Naive thymus-derived CD4-positive, alpha-beta T cell (primary cell): ENCODE data around the gene CKS2. TPM values are rescaled to one million over a fixed set of nuclear protein-coding genes. Genes with fewer than 3 reads are reported as not detected.
A peak's percentile ranks its signal among the peaks of the same experiment; 100 is the strongest.

ENCODE experiments used
- ATAC-seq: fragments of 150-1000 bp; cut with Tn5 transposase; 2 replicates; pipeline ENCODE4 v1.10.0; 2021; ENCODE audit warnings: mild to moderate bottlenecking, moderate library complexity
- CTCF ChIA-PET: fragments of 350-600 bp; sonication (Branson Sonifier 250); formaldehyde crosslinking; loops from one replicate; lab custom pipeline; 2021; ENCODE audit warnings: antibody characterized with exemption; lab: Charles Lee
- POLR2A ChIA-PET: fragments of 350-600 bp; sonication (Branson Sonifier 250); formaldehyde crosslinking; loops from one replicate; lab custom pipeline; 2021; ENCODE audit warnings: antibody characterized with exemption, inconsistent platforms; lab: Charles Lee
- DNase-seq, 9 donors: peaks; one replicate each; pipeline versions ENCODE4 v3.0.0 to v3.0.0-alpha.2; 2020 to 2022; ENCODE audit warnings: mixed read lengths in 1 of 9
- H3K27ac ChIP-seq: one replicate; pipeline ENCODE4 v1.7.0; 2013; ENCODE audit warnings: mild to moderate bottlenecking, low read depth, low read length, moderate library complexity
- H3K27me3 ChIP-seq, 2 donors: one replicate each; pipeline ENCODE4 v1.7.0; 2013; ENCODE audit warnings: low read length in 2 of 2, mild to moderate bottlenecking in 2 of 2, moderate library complexity in 2 of 2; ENCODE audit not compliant: control insufficient read depth in 2 of 2, insufficient read depth in 2 of 2
- H3K36me3 ChIP-seq, 3 experiments: 1 replicate in 2 of 3; 2 replicates in 1 of 3; pipeline ENCODE4 v1.7.0; 2013; ENCODE audit warnings: low read length in 3 of 3, mild to moderate bottlenecking in 3 of 3, moderate library complexity in 1 of 3; ENCODE audit not compliant: insufficient read depth in 3 of 3, control insufficient read depth in 2 of 3
- H3K4me1 ChIP-seq, 2 donors: one replicate each; pipeline ENCODE4 v1.7.0; 2013; ENCODE audit warnings: low read length in 2 of 2, mild to moderate bottlenecking in 2 of 2, moderate library complexity in 1 of 2; ENCODE audit not compliant: control insufficient read depth in 2 of 2, insufficient read depth in 2 of 2
- H3K4me3 ChIP-seq: 2 replicates; pipeline ENCODE4 v1.7.0; 2013; ENCODE audit warnings: mild to moderate bottlenecking, low read length
- H3K9me3 ChIP-seq, 3 experiments: 1 replicate in 2 of 3; 2 replicates in 1 of 3; pipeline ENCODE4 v1.7.0; 2013; ENCODE audit warnings: low read length in 3 of 3; ENCODE audit not compliant: control insufficient read depth in 2 of 3
- H3K27ac Mint-ChIP-seq, 9 donors: one replicate each; pipeline ENCODE4 v1.8.0; 2020 to 2022; ENCODE audit warnings: mixed read lengths in 9 of 9, mild to moderate bottlenecking in 8 of 9, moderate library complexity in 5 of 9, inconsistent platforms in 2 of 9
- H3K27me3 Mint-ChIP-seq, 5 donors: one replicate each; pipeline ENCODE4 v1.8.0; 2021 to 2022; ENCODE audit warnings: mixed read lengths in 5 of 5, mild to moderate bottlenecking in 1 of 5
- H3K36me3 Mint-ChIP-seq, 5 donors: one replicate each; pipeline ENCODE4 v1.8.0; 2020 to 2022; ENCODE audit warnings: mixed read lengths in 5 of 5, mild to moderate bottlenecking in 3 of 5, inconsistent platforms in 1 of 5
- H3K4me1 Mint-ChIP-seq, 7 donors: one replicate each; pipeline ENCODE4 v1.8.0; 2020 to 2022; ENCODE audit warnings: mixed read lengths in 7 of 7, mild to moderate bottlenecking in 3 of 7, inconsistent platforms in 1 of 7
- H3K4me3 Mint-ChIP-seq, 10 donors: one replicate each; pipeline ENCODE4 v1.8.0; 2020 to 2022; ENCODE audit warnings: mild to moderate bottlenecking in 10 of 10, mixed read lengths in 10 of 10, moderate library complexity in 6 of 10, inconsistent platforms in 2 of 10
- H3K9me3 Mint-ChIP-seq, 11 donors: one replicate each; pipeline ENCODE4 v1.8.0; 2020 to 2022; ENCODE audit warnings: mixed read lengths in 11 of 11, mild to moderate bottlenecking in 4 of 11, inconsistent platforms in 1 of 11, moderate library complexity in 1 of 11
- intact Hi-C, 2 donors: fragments of 100-400 bp; cut with micrococcal nuclease; formaldehyde crosslinking; loops; one replicate each; pipeline ENCODE4 v1.15.1; 2023
- polyA plus RNA-seq, 2 donors: library from polyadenylated mRNA; unstranded; fragments of 300-500 nt; fragmentation: Illumina TruSeq; gene quantifications; one replicate each; pipeline ENCODE4 v1.2.3, GENCODE V29; 2021
- total RNA-seq, 6 experiments: library from RNA in 5 of 6; stranded (reverse) in 5 of 6; gene quantifications; 1 replicate in 5 of 6; 2 replicates in 1 of 6; pipeline ENCODE4 v1.2.3 and lab custom pipeline; 2021 to 2026

The CKS2 gene
- total and polyA plus RNA-seq, 7 experiments from 2014 or later, result 5.2 to 121 (median 8.0) TPM

DNA sequence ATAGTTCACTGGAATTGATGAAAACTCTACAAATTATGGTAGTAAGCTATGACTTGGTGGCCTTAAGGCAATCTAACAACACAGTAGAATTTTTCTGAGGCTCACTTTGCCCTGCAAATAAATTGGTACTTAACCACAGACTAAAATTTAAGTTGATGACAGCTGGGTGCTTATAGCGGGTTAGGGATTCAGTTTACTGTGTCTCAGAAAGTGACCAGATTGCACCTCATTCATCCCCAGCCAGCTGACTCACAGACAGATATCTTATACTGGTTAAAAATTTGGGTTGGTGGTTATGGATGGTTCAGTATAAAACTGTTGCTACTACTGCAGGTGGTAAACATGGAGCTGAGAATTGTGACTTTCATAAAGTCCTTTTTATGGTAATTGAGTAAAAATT is 2.8 kb downstream of the CKS2 start:
- Mint-ChIP-seq H3K27me3 (peaks cover 0 to 7% (median 0%) of the 10 kb centered on the region in 5 donors), H3K4me1 (peaks cover 11 to 53% (median 42%) of the 10 kb centered on the region in 7 donors), H3K9me3 (peaks cover 0 to 6% (median 0%) of the 10 kb centered on the region in 11 donors), H3K36me3 (peaks cover 0 to 30% (median 0%) of the 10 kb centered on the region in 5 donors), H3K4me3 (peak overlapping the region in 1 of 10 donors; percentile 96), H3K27ac (peak overlapping the region in 1 of 9 donors; percentile 81)
- Histone ChIP-seq H3K27ac (no peak overlapping the region), H3K9me3 (no peaks in the 10 kb centered on the region), H3K4me3 (no peak overlapping the region), H3K4me1 (peaks cover 29 to 31% of the 10 kb centered on the region in 2 donors), H3K36me3 (peaks cover 0 to 3% (median 0%) of the 10 kb centered on the region in 3 experiments), H3K27me3 (peaks cover 0 to 4% of the 10 kb centered on the region in 2 donors)
- no peak for ATAC-seq
- ChIA-PET CTCF (interaction anchor here (0.7 kb wide), 1 partner anchor 236 kb away, joined by 3 read pairs; no protein-coding TSS in a partner anchor), POLR2A (no interaction called here)
- no peak for DNase-seq
- intact Hi-C loops, result loop anchor here (5.0 to 10.0 kb wide), 2 partner anchors 148 to 479 kb away; no protein-coding TSS in a partner anchor

- CTCF ChIA-PET, result no interaction called here
Measured at GRCh38 chr9:89314955-89315354, 4.0 kb downstream of the CKS2 start.

GRCh38 chr9:89315482-89315881 is 4.5 kb downstream of the CKS2 start:
- Mint-ChIP-seq H3K36me3 (peaks cover 0 to 34% (median 5%) of the 10 kb centered on the region in 5 donors), H3K4me3 (no peak overlapping the region), H3K27me3 (peaks cover 0 to 7% (median 0%) of the 10 kb centered on the region in 5 donors), H3K4me1 (peaks cover 15 to 61% (median 48%) of the 10 kb centered on the region in 7 donors), H3K27ac (peak overlapping the region in 2 of 9 donors; percentile 48 to 58), H3K9me3 (peaks cover 0 to 5% (median 0%) of the 10 kb centered on the region in 11 donors)
- no peak for ATAC-seq
- DNase-seq, result no peak
- Histone ChIP-seq H3K27me3 (peaks cover 0 to 4% of the 10 kb centered on the region in 2 donors), H3K36me3 (peaks cover 0 to 6% (median 0%) of the 10 kb centered on the region in 3 experiments), H3K4me1 (peaks cover 35 to 36% of the 10 kb centered on the region in 2 donors), H3K27ac (no peak overlapping the region), H3K9me3 (no peaks in the 10 kb centered on the region), H3K4me3 (no peak overlapping the region)
- CTCF ChIA-PET, result no interaction called here
- POLR2A ChIA-PET, result no interaction called here
- intact Hi-C loops, result loop anchor here (5.0 to 10.0 kb wide), 8 partner anchors 62 to 928 kb away; partner anchors contain the start of genes SEMA4D (in 2 of the 2) and SPIN1 (in 1 of the 2)

More at GRCh38 chr9:89314955-89315354, 4.0 kb downstream of the CKS2 start:
- peaks cover 15 to 60% (median 45%) of the 10 kb centered on the region in 7 donors for H3K4me1 Mint-ChIP-seq
- H3K36me3 ChIP-seq, result peaks cover 0 to 3% (median 0%) of the 10 kb centered on the region in 3 experiments
- intact Hi-C loops, result loop anchor here (5.0 to 10.0 kb wide), 9 partner anchors 62 to 928 kb away; partner anchors contain the start of genes SEMA4D (in 2 of the 2) and SPIN1 (in 1 of the 2)
- no peak for DNase-seq
- POLR2A ChIA-PET, result no interaction called here
- no peaks in the 10 kb centered on the region for H3K9me3 ChIP-seq
- no peak overlapping the region for H3K27ac ChIP-seq
- H3K4me3 Mint-ChIP-seq, result peak overlapping the region in 1 of 10 donors; percentile 96
- peak overlapping the region in 2 of 9 donors; percentile 25 to 81 for H3K27ac Mint-ChIP-seq
- no peak for ATAC-seq
- H3K36me3 Mint-ChIP-seq, result peaks cover 0 to 32% (median 4%) of the 10 kb centered on the region in 5 donors
- peaks cover 32 to 33% of the 10 kb centered on the region in 2 donors for H3K4me1 ChIP-seq
- peaks cover 0 to 7% (median 0%) of the 10 kb centered on the region in 5 donors for H3K27me3 Mint-ChIP-seq
- no peak overlapping the region for H3K4me3 ChIP-seq
- H3K27me3 ChIP-seq, result peaks cover 0 to 4% of the 10 kb centered on the region in 2 donors
- H3K9me3 Mint-ChIP-seq, result peaks cover 0 to 6% (median 0%) of the 10 kb centered on the region in 11 donors

- no peaks in the 10 kb centered on the region for H3K9me3 Mint-ChIP-seq
- POLR2A ChIA-PET, result interaction anchor here (1.2 kb wide), 1 partner anchor 182 kb away, joined by 3 read pairs; no protein-coding TSS in a partner anchor
Measured at GRCh38 chr9:89317282-89317681, 6.3 kb downstream of the CKS2 start.

GRCh38 chr9:89318123-89319014 is 7.4 kb downstream of the CKS2 start, which contains the start of gene SECISBP2:
SECISBP2 (plus strand) TSS chr9:89318500; CDS start chr9:89318577, 77 bp downstream.
- intact Hi-C loops, result loop anchor here (1.0 to 10.0 kb wide), 18 partner anchors 8 to 1344 kb away; partner anchors contain the start of genes GADD45G (in 2 of the 2), SEMA4D (in 2 of the 2), CDK20 (in 1 of the 2) and SPIN1 (in 1 of the 2)
- ChIA-PET POLR2A (interaction anchor here (0.6 to 1.6 kb wide), 8 partner anchors 8 to 230 kb away, joined by 3 to 7 read pairs (median 4); no protein-coding TSS in a partner anchor), CTCF (interaction anchor here (0.5 kb wide), 1 partner anchor 153 kb away, joined by 4 read pairs; no protein-coding TSS in a partner anchor)
- Mint-ChIP-seq H3K27me3 (no peaks in the 10 kb centered on the region), H3K9me3 (no peaks in the 10 kb centered on the region), H3K36me3 (peaks cover 4 to 41% (median 16%) of the 10 kb centered on the region in 5 donors), H3K4me3 (peak within 1 kb of the TSS; percentile 83 to 96 (median 92)), H3K27ac (peak within 1 kb of the TSS; percentile 92 to 99 (median 98)), H3K4me1 (peaks cover 24 to 74% (median 56%) of the 10 kb centered on the region in 7 donors)
- peaks cover 0 to 8% (median 0%) of the 10 kb centered on the region in 3 experiments for H3K36me3 ChIP-seq
- DNase-seq (peak; percentile 90 to 97 (median 93)), ATAC-seq (peak; percentile 94)
- H3K4me1 ChIP-seq, result peaks cover 25 to 36% of the 10 kb centered on the region in 2 donors
- H3K9me3 ChIP-seq, result no peaks in the 10 kb centered on the region
- H3K27me3 ChIP-seq, result no peaks in the 10 kb centered on the region
- peak within 1 kb of the TSS; percentile 78 for H3K4me3 ChIP-seq
- peak within 1 kb of the TSS; percentile 99 for H3K27ac ChIP-seq

More at GRCh38 chr9:89317282-89317681, 6.3 kb downstream of the CKS2 start:
- Histone ChIP-seq H3K36me3 (peaks cover 0 to 8% (median 0%) of the 10 kb centered on the region in 3 experiments), H3K9me3 (no peaks in the 10 kb centered on the region), H3K27ac (peak overlapping the region; percentile 99), H3K4me3 (no peak overlapping the region), H3K27me3 (peaks cover 0 to 2% of the 10 kb centered on the region in 2 donors), H3K4me1 (peaks cover 30 to 34% of the 10 kb centered on the region in 2 donors)
- no peak for DNase-seq
- ATAC-seq, result no peak
- peak overlapping the region; percentile 92 to 99 (median 98) for H3K27ac Mint-ChIP-seq
- H3K36me3 Mint-ChIP-seq, result peaks cover under 1 to 38% (median 13%) of the 10 kb centered on the region in 5 donors
- peak overlapping the region; percentile 83 to 96 (median 92) for H3K4me3 Mint-ChIP-seq
- CTCF ChIA-PET, result no interaction called here
- no peaks in the 10 kb centered on the region for H3K27me3 Mint-ChIP-seq
- intact Hi-C loops, result loop anchor here (5.0 to 10.0 kb wide), 8 partner anchors 60 to 930 kb away; partner anchors contain the start of genes SEMA4D (in 2 of the 2) and SPIN1 (in 1 of the 2)
- H3K4me1 Mint-ChIP-seq, result peaks cover 19 to 73% (median 53%) of the 10 kb centered on the region in 7 donors
